Parathyroid adenoma (tissue), 2 donors: ENCODE data around the gene MALRD1.

Source experiments
- H2AFZ ChIP-seq: fragments of 300-600 bp; sonication (generic); one replicate; pipeline ENCODE4 v1.7.0; 2017; ENCODE audit warnings: antibody characterized with exemption, mild to moderate bottlenecking
- H3K27ac ChIP-seq: fragments of 300-600 bp; sonication (generic); one replicate; pipeline ENCODE4 v1.7.0; 2017
- H3K27me3 ChIP-seq: fragments of 300-600 bp; sonication (generic); one replicate; pipeline ENCODE4 v1.7.0; 2017; ENCODE audit warnings: low read length; ENCODE audit not compliant: control insufficient read depth, insufficient read depth
- H3K36me3 ChIP-seq: fragments of 300-600 bp; sonication (generic); one replicate; pipeline ENCODE4 v1.7.0; 2017; ENCODE audit warnings: low read length; ENCODE audit not compliant: control insufficient read depth, insufficient read depth
- H3K4me1 ChIP-seq: fragments of 300-600 bp; sonication (generic); one replicate; pipeline ENCODE4 v1.7.0; 2017; ENCODE audit warnings: control low read depth
- H3K4me2 ChIP-seq: fragments of 300-600 bp; sonication (generic); one replicate; pipeline ENCODE4 v1.7.0; 2017; ENCODE audit warnings: low read length
- H3K4me3 ChIP-seq: fragments of 300-600 bp; sonication (generic); one replicate; pipeline ENCODE4 v1.7.0; 2017; ENCODE audit warnings: low read depth, low read length
- H3K79me2 ChIP-seq: fragments of 300-600 bp; sonication (generic); one replicate; pipeline ENCODE4 v1.7.0; 2017; ENCODE audit warnings: control low read depth
- H3K9ac ChIP-seq: fragments of 300-600 bp; sonication (generic); one replicate; pipeline ENCODE4 v1.7.0; 2017; ENCODE audit warnings: mild to moderate bottlenecking
- H3K9me3 ChIP-seq: fragments of 300-600 bp; sonication (generic); one replicate; pipeline ENCODE4 v1.7.0; 2017; ENCODE audit warnings: low read length; ENCODE audit not compliant: control insufficient read depth
- CTCF ChIP-seq: fragments of 300-600 bp; sonication (generic); IDR thresholded peaks from one replicate; pipeline ENCODE4 v1.7.0; 2017; ENCODE audit warnings: antibody characterized with exemption, mild to moderate bottlenecking
- donor health status: primary hyperparathyroidism.

MALRD1 gene

GRCh38 chr10:19702215-19702614 lies 653.6 kb downstream of the MALRD1 start:
- Histone ChIP-seq H3K79me2 (no peaks in the 10 kb centered on the region), H3K4me3 (no peak overlapping the region), H3K4me1 (no peaks in the 10 kb centered on the region), H3K9ac (no peak overlapping the region), H3K4me2 (no peak overlapping the region), H3K9me3 (no peaks in the 10 kb centered on the region), H3K36me3 (no peaks in the 10 kb centered on the region), H3K27me3 (no peaks in the 10 kb centered on the region), H3K27ac (no peak overlapping the region), H2AFZ (no peak overlapping the region)
- no peak for TF ChIP-seq CTCF

- Histone ChIP-seq H3K79me2 (no peaks in the 10 kb centered on the region), H3K9me3 (no peaks in the 10 kb centered on the region), H3K27me3 (no peaks in the 10 kb centered on the region), H3K9ac (no peak overlapping the region), H2AFZ (no peak overlapping the region), H3K4me3 (no peak overlapping the region), H3K27ac (no peak overlapping the region), H3K4me1 (no peaks in the 10 kb centered on the region), H3K36me3 (no peaks in the 10 kb centered on the region), H3K4me2 (no peak overlapping the region)
- TF ChIP-seq CTCF: no peak
Measured at GRCh38 chr10:19704544-19704943, 655.9 kb downstream of the MALRD1 start.

- no peak overlapping the region for H3K4me3 ChIP-seq
- no peak overlapping the region for H3K27ac ChIP-seq
- H3K36me3 ChIP-seq: no peaks in the 10 kb centered on the region
- no peaks in the 10 kb centered on the region for H3K9me3 ChIP-seq
- no peaks in the 10 kb centered on the region for H3K4me1 ChIP-seq
- H3K4me2 ChIP-seq: no peak overlapping the region
- H3K9ac ChIP-seq: no peak overlapping the region
- H3K79me2 ChIP-seq: no peaks in the 10 kb centered on the region
- H2AFZ ChIP-seq: no peak overlapping the region
- no peak for TF ChIP-seq CTCF
- no peaks in the 10 kb centered on the region for H3K27me3 ChIP-seq
Measured at GRCh38 chr10:19705250-19705649, 656.6 kb downstream of the MALRD1 start.

GRCh38 chr10:19706904-19707303 lies 658.3 kb downstream of the MALRD1 start:
- H3K36me3 ChIP-seq: no peaks in the 10 kb centered on the region
- no peak for TF ChIP-seq CTCF
- H2AFZ ChIP-seq: no peak overlapping the region
- H3K9me3 ChIP-seq: no peaks in the 10 kb centered on the region
- no peak overlapping the region for H3K9ac ChIP-seq
- H3K4me1 ChIP-seq: no peaks in the 10 kb centered on the region
- no peaks in the 10 kb centered on the region for H3K27me3 ChIP-seq
- no peaks in the 10 kb centered on the region for H3K79me2 ChIP-seq
- no peak overlapping the region for H3K27ac ChIP-seq
- no peak overlapping the region for H3K4me3 ChIP-seq
- H3K4me2 ChIP-seq: no peak overlapping the region

GRCh38 chr10:19707376-19707775 lies 658.8 kb downstream of the MALRD1 start:
- Histone ChIP-seq H2AFZ (no peak overlapping the region), H3K9ac (no peak overlapping the region), H3K27ac (no peak overlapping the region), H3K27me3 (no peaks in the 10 kb centered on the region), H3K36me3 (no peaks in the 10 kb centered on the region), H3K4me1 (no peaks in the 10 kb centered on the region), H3K4me2 (no peak overlapping the region), H3K4me3 (no peak overlapping the region), H3K9me3 (no peaks in the 10 kb centered on the region), H3K79me2 (no peaks in the 10 kb centered on the region)
- TF ChIP-seq CTCF: no peak
